ENCODE data around the gene SLC30A2. TPM values are rescaled to one million over a fixed set of nuclear protein-coding genes. Genes with fewer than 3 reads are reported as not detected.

The SLC30A2 gene
- total and polyA plus RNA-seq, 9 of the 15 experiments (the other 6 are each of a cell fraction or from before 2014, with no cell fraction given): 0.01 to 0.18 (median 0.06) TPM; not detected in 3

DNA sequence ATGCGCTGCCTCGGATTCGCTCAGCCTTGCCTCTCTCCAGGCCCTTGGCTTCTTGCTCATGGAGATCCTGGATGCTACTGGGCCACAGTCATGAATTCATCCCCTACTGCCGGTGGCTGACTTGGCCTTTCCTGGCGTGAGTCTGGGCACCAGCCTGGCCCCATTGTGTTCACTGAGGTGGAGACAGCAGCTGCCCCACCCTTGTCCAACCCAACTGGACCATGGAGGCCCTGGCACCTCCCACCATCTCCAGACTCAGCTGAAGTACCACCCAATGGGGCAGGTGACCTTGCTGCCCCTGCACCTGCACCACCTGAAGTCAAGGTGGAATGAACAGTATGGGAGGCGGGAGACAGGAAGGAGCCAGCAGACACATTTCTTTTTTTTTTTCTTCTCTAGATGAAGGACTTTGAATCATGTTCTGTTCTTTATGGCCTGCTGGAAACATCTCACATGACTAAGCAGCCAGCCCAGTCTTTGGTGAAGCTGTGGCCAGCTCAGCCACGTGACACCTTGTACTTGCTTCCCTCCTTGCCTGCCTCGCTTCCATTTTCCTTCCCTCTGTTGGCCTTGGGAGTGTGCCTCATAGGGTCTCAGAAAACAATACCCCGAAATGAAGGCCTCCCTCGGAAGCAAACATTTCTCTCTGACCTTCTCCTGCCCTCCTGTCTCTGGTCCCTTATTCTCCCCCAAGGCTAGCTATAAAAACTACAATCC lies 3.8 kb upstream of the SLC30A2 start (continued):
- TF ChIP-seq SRF (CRISPR knock-in tag; IDR thresholded peaks at IDR 0.05) (no peak), RBFOX2 (IDR thresholded peaks at IDR 0.05; ENCODE audit: low read depth, low read length) (no peak), CCNT2 (IDR thresholded peaks at IDR 0.05; ENCODE audit: borderline replicate concordance, extremely low read depth, insufficient read length, low read depth, low read length) (no peak), FOS (IDR thresholded peaks at IDR 0.05; ENCODE audit: extremely low read depth, insufficient read length) (no peak), POLR2AphosphoS2 (IDR thresholded peaks at IDR 0.05; ENCODE audit: low read length) (no peak), FIP1L1 (IDR thresholded peaks at IDR 0.05; ENCODE audit: low read depth, low read length, poor library complexity, severe bottlenecking) (no peak), PHB (CRISPR knock-in tag; IDR thresholded peaks at IDR 0.05) (no peak), FOXJ2 (tag; IDR thresholded peaks at IDR 0.05) (peak; percentile 65), DNMT1 (IDR thresholded peaks at IDR 0.05) (no peak), MAFK (IDR thresholded peaks at IDR 0.05; ENCODE audit: low read length) (no peak), CBX5 (IDR thresholded peaks at IDR 0.05; ENCODE audit: borderline replicate concordance, low read depth) (no peak), BRD9 (IDR thresholded peaks at IDR 0.05; ENCODE audit: low read depth, partially characterized antibody) (no peak)
- TF ChIP-seq, protein P1, sequence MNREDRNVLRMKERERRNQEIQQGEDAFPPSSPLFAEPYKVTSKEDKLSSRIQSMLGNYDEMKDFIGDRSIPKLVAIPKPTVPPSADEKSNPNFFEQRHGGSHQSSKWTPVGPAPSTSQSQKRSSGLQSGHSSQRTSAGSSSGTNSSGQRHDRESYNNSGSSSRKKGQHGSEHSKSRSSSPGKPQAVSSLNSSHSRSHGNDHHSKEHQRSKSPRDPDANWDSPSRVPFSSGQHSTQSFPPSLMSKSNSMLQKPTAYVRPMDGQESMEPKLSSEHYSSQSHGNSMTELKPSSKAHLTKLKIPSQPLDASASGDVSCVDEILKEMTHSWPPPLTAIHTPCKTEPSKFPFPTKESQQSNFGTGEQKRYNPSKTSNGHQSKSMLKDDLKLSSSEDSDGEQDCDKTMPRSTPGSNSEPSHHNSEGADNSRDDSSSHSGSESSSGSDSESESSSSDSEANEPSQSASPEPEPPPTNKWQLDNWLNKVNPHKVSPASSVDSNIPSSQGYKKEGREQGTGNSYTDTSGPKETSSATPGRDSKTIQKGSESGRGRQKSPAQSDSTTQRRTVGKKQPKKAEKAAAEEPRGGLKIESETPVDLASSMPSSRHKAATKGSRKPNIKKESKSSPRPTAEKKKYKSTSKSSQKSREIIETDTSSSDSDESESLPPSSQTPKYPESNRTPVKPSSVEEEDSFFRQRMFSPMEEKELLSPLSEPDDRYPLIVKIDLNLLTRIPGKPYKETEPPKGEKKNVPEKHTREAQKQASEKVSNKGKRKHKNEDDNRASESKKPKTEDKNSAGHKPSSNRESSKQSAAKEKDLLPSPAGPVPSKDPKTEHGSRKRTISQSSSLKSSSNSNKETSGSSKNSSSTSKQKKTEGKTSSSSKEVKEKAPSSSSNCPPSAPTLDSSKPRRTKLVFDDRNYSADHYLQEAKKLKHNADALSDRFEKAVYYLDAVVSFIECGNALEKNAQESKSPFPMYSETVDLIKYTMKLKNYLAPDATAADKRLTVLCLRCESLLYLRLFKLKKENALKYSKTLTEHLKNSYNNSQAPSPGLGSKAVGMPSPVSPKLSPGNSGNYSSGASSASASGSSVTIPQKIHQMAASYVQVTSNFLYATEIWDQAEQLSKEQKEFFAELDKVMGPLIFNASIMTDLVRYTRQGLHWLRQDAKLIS (CRISPR knock-in tag; IDR thresholded peaks at IDR 0.05): no peak
- TF ChIP-seq, protein P2, sequence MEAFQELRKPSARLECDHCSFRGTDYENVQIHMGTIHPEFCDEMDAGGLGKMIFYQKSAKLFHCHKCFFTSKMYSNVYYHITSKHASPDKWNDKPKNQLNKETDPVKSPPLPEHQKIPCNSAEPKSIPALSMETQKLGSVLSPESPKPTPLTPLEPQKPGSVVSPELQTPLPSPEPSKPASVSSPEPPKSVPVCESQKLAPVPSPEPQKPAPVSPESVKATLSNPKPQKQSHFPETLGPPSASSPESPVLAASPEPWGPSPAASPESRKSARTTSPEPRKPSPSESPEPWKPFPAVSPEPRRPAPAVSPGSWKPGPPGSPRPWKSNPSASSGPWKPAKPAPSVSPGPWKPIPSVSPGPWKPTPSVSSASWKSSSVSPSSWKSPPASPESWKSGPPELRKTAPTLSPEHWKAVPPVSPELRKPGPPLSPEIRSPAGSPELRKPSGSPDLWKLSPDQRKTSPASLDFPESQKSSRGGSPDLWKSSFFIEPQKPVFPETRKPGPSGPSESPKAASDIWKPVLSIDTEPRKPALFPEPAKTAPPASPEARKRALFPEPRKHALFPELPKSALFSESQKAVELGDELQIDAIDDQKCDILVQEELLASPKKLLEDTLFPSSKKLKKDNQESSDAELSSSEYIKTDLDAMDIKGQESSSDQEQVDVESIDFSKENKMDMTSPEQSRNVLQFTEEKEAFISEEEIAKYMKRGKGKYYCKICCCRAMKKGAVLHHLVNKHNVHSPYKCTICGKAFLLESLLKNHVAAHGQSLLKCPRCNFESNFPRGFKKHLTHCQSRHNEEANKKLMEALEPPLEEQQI (IDR thresholded peaks at IDR 0.05): no peak
